Esophagus muscularis mucosa (tissue), 3 donors: Measurements from ENCODE around the gene ASPSCR1.

ENCODE experiments used
- EP300 ChIP-seq: sonication (generic); formaldehyde crosslinking; IDR thresholded peaks from one replicate; pipeline ENCODE4 v1.6.1; 2017; ENCODE audit warnings: antibody characterized with exemption
- TF ChIP-seq, protein P1 (sequence below), 3 experiments: fragments of 200-600 bp in 2 of 3; fragments of 450-650 bp in 1 of 3; sonication (generic) in 2 of 3; IDR thresholded peaks; one replicate each; pipeline ENCODE4 v1.5.1; 2017 to 2019; ENCODE audit warnings: antibody characterized with exemption in 3 of 3, mild to moderate bottlenecking in 2 of 3, moderate library complexity in 1 of 3

GRCh38 chr17:81959362-81960129 lies 17.9 kb upstream of the ASPSCR1 start:
- TF ChIP-seq, protein P1, sequence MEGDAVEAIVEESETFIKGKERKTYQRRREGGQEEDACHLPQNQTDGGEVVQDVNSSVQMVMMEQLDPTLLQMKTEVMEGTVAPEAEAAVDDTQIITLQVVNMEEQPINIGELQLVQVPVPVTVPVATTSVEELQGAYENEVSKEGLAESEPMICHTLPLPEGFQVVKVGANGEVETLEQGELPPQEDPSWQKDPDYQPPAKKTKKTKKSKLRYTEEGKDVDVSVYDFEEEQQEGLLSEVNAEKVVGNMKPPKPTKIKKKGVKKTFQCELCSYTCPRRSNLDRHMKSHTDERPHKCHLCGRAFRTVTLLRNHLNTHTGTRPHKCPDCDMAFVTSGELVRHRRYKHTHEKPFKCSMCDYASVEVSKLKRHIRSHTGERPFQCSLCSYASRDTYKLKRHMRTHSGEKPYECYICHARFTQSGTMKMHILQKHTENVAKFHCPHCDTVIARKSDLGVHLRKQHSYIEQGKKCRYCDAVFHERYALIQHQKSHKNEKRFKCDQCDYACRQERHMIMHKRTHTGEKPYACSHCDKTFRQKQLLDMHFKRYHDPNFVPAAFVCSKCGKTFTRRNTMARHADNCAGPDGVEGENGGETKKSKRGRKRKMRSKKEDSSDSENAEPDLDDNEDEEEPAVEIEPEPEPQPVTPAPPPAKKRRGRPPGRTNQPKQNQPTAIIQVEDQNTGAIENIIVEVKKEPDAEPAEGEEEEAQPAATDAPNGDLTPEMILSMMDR (IDR thresholded peaks at IDR 0.05), result peak; percentile 73 to 97 (median 90)
- TF ChIP-seq EP300, result no peak
